Activated CD8-positive, alpha-beta T cell treated with anti-CD3 and anti-CD28 coated beads, Interleukin-2, amount 10 ng/mL, durations not matched to agents 7 days and 5 days (primary cell): ENCODE results near the gene BRINP2. TPM values are rescaled to one million over a fixed set of nuclear protein-coding genes. Genes with fewer than 3 reads are reported as not detected.

Experiments
- ATAC-seq: fragments of 150-1000 bp; cut with Tn5 transposase; one replicate; pipeline ENCODE4 v1.10.0; 2021; ENCODE audit warnings: moderate library complexity
- CTCF ChIA-PET: fragments of 350-600 bp; sonication (Branson Sonifier 250); formaldehyde crosslinking; loops from one replicate; lab custom pipeline; 2021; ENCODE audit warnings: antibody characterized with exemption; lab: Charles Lee
- POLR2A ChIA-PET: fragments of 350-600 bp; sonication (Branson Sonifier 250); formaldehyde crosslinking; loops from one replicate; lab custom pipeline; 2021; ENCODE audit warnings: antibody characterized with exemption; lab: Charles Lee
- DNase-seq: peaks from one replicate; pipeline ENCODE4 v3.0.0-alpha.2; 2020
- H3K27ac Mint-ChIP-seq: one replicate; pipeline ENCODE4 v1.8.0; 2021; ENCODE audit warnings: mild to moderate bottlenecking, mixed read lengths
- H3K27me3 Mint-ChIP-seq: one replicate; pipeline ENCODE4 v1.8.0; 2021; ENCODE audit warnings: low read depth, mixed read lengths
- H3K36me3 Mint-ChIP-seq: one replicate; pipeline ENCODE4 v1.8.0; 2021; ENCODE audit warnings: low read depth, mixed read lengths
- H3K4me1 Mint-ChIP-seq: one replicate; pipeline ENCODE4 v1.8.0; 2021; ENCODE audit warnings: low read depth, mixed read lengths
- H3K4me3 Mint-ChIP-seq: one replicate; pipeline ENCODE4 v1.8.0; 2021; ENCODE audit warnings: mild to moderate bottlenecking, mixed read lengths
- H3K9me3 Mint-ChIP-seq: one replicate; pipeline ENCODE4 v1.8.0; 2022; ENCODE audit warnings: mixed read lengths; ENCODE audit not compliant: insufficient read depth
- total RNA-seq, 2 experiments: library from RNA; stranded (reverse); gene quantifications; one replicate each; pipeline ENCODE4 v1.2.3, GENCODE V29; 2021

The BRINP2 gene
- total RNA-seq, 2 experiments from 2014 or later = not detected

DNA sequence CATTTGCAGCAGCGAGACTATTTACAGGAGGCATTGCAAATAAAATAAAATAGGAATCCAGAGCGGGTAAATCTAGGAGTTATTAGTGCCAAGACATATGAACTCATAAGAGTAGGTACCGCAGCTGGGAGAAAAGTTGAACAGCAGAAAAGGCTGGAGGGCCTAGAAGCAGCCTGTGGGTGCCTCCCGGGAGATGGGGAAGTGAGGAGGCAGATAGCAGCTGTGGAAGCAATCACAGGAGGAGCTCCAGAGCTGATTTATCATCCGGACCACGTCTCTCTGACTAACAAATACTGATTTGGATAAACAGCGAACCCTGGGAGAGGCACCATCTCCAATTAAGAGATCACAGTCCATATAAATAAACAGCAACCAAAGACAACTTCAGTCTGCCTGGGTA is 64.6 kb downstream of the BRINP2 start:
- Mint-ChIP-seq H3K27ac (no peak overlapping the region), H3K4me3 (no peak overlapping the region), H3K36me3 (no peaks in the 10 kb centered on the region), H3K4me1 (no peaks in the 10 kb centered on the region), H3K9me3 (no peaks in the 10 kb centered on the region), H3K27me3 (no peaks in the 10 kb centered on the region)
- ChIA-PET POLR2A (no interaction called here), CTCF (no interaction called here)
- ATAC-seq (no peak), DNase-seq (no peak)

DNA sequence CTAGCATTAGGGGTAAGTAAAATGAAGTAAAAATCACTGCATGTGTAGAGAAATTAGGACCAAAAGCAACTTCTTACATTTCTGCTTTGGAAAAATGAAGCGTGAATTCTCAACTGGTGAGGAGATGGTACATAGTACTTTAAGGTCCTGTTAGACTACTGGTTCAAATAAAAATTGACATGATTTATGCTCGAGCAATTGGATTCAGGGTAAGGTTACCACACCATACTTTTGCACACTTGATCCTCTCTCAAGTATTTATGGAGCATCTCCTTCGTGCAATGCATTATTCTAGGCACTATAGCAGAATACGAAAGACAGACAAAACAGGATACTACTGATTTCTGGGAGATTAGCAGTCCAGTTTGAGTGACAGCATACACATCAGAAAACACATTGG is 66.2 kb downstream of the BRINP2 start:
- H3K4me1 Mint-ChIP-seq = no peaks in the 10 kb centered on the region
- CTCF ChIA-PET = no interaction called here
- H3K36me3 Mint-ChIP-seq = no peaks in the 10 kb centered on the region
- H3K4me3 Mint-ChIP-seq = no peak overlapping the region
- no peak for DNase-seq
- ATAC-seq = no peak
- no peak overlapping the region for H3K27ac Mint-ChIP-seq
- H3K9me3 Mint-ChIP-seq = no peaks in the 10 kb centered on the region
- H3K27me3 Mint-ChIP-seq = no peaks in the 10 kb centered on the region
- POLR2A ChIA-PET = no interaction called here

DNA sequence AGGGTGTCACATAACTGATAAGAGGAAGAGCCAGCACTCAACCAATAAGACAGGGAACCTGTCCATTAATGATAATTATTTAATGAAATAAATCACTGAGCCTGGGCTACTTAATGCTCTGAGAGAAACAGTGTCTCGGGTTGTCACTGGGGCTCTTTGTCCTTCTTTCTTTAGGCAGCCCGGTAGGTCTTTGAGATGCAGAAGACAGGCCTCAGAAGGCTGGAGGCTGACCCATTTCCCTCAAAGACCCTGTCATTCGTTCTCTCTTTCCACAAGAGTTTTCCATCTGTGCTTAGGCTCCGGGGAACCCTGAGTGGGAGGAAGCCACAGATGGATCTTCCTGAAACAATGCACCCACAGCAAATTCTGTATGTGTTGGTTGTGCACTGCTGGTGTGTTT is 68.2 kb downstream of the BRINP2 start:
- DNase-seq = no peak
- no peaks in the 10 kb centered on the region for H3K4me1 Mint-ChIP-seq
- CTCF ChIA-PET = no interaction called here
- no peaks in the 10 kb centered on the region for H3K9me3 Mint-ChIP-seq
- no peak overlapping the region for H3K27ac Mint-ChIP-seq
- no peak overlapping the region for H3K4me3 Mint-ChIP-seq
- H3K27me3 Mint-ChIP-seq = no peaks in the 10 kb centered on the region
- no peaks in the 10 kb centered on the region for H3K36me3 Mint-ChIP-seq
- POLR2A ChIA-PET = no interaction called here
- no peak for ATAC-seq

DNA sequence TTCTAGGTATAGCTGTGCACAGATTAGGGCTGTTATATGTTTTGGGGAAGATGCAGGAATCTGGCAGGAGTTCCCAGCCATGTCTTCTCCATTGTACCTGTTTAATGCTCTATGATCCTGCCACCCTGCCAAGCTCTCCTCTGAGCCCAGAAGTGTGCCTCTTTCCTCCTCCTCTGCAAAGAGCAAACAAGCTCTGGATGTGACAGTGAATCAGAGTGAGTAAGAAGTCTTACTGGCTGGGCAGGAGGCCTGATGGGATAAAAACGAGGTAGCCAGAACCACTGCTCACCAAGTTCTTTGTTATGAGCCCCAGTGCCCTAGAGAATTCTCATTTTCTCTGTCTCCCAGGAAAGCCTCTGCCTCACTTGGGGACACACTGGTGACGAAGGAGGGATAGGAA is 69.0 kb downstream of the BRINP2 start:
- no peaks in the 10 kb centered on the region for H3K36me3 Mint-ChIP-seq
- POLR2A ChIA-PET = no interaction called here
- H3K27ac Mint-ChIP-seq = no peak overlapping the region
- CTCF ChIA-PET = no interaction called here
- ATAC-seq (no peak), DNase-seq (no peak)
- no peaks in the 10 kb centered on the region for H3K27me3 Mint-ChIP-seq
- H3K9me3 Mint-ChIP-seq = no peaks in the 10 kb centered on the region
- H3K4me1 Mint-ChIP-seq = no peaks in the 10 kb centered on the region
- no peak overlapping the region for H3K4me3 Mint-ChIP-seq

DNA sequence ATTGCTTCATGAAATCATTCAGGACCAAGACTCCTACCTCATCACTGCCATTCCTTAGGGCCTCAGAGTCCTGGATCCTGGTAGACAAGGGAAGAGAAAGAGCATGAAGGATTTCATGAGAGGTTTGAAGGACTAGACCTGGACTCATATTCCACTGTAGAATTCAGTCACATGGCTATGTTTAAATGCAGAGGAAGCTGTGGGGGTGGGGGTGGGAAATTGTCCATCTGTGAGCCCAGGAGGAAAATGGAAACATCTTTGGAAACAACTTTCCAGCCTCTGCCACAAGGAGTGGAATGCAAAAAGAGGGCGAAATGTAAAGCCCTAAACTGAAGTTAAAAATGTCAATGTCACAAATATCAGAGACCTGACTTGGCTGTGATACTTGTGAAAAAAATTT is 73.0 kb downstream of the BRINP2 start:
- H3K4me3 Mint-ChIP-seq = no peak overlapping the region
- no peaks in the 10 kb centered on the region for H3K9me3 Mint-ChIP-seq
- CTCF ChIA-PET = no interaction called here
- H3K27me3 Mint-ChIP-seq = no peaks in the 10 kb centered on the region
- DNase-seq (no peak), ATAC-seq (no peak)
- no peak overlapping the region for H3K27ac Mint-ChIP-seq
- POLR2A ChIA-PET = no interaction called here
- H3K4me1 Mint-ChIP-seq = no peaks in the 10 kb centered on the region
- H3K36me3 Mint-ChIP-seq = no peaks in the 10 kb centered on the region

DNA sequence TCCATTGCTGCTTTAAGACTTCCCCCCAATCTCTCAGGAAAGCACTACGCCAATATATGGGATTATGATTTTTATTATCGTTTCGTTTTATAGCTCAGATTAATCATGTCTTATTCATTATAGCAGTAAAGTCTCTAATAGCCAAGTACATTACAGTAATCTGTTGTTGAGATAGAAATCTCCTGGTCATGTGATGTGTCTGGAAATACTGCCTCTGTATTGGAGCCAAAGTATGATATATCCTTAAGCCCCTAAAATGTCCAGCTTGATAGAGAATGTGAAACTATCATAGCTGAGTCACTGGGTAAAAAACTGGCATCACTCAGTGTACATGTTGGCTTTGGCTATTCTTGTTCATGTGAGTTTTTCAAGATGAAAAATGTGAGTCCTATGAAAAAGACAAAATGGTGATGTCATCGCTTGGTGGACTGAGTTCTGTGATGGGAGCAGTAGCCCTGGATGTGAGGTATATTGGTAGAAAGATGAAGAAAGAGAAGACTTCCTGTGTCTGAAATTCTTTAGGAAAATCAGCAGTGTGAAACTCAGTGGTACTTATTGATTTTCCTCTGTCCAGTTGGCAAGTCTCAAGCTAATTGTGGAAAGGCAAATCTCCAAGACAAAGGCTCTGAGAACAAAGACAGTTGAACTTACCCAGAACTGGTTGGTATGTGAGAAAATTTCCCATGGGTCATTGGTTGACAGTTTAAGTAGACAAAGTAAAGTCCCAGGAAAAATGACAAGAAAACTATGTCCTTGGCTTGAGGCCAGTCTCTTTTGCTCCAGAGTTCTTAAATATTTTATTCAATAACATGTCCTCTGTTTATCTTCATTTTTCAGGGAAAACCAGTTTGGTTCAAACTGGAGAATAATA is 76.2 kb downstream of the BRINP2 start:
- Mint-ChIP-seq H3K4me1 (no peaks in the 10 kb centered on the region), H3K27me3 (no peaks in the 10 kb centered on the region), H3K9me3 (no peaks in the 10 kb centered on the region), H3K27ac (no peak overlapping the region), H3K36me3 (no peaks in the 10 kb centered on the region), H3K4me3 (no peak overlapping the region)
- ATAC-seq (no peak), DNase-seq (no peak)
- CTCF ChIA-PET = interaction anchor here (1.2 kb wide), 1 partner anchor 8 kb away, joined by 3 read pairs; no protein-coding TSS in a partner anchor
- POLR2A ChIA-PET = no interaction called here

DNA sequence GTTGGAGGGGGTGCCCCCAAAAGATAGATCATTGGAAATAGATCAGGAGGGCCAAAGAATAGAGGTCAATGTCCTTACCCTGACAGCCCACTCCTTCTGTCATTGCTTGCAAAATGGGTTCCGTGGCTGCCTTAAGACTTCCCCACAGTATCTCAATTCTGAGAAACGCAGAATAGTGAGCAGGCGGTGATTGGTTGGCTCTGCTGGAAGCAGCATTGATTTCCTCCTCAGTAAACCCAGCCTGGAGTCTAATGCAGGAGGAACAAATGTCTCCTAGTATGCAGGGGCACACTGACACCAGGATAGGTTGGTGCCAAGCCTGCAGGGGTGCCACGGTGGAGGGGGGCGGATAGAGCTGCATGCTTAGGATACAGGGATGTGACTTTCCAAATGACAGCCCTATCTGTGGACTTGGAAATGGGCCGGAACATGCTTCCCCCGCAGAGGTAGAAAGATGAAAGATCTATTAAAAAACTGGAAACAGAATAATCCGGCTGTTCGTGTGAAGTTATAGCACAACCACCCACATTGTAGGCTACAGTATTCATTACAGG is 76.9 kb downstream of the BRINP2 start:
- no peak overlapping the region for H3K27ac Mint-ChIP-seq
- ATAC-seq (no peak), DNase-seq (no peak)
- no peaks in the 10 kb centered on the region for H3K27me3 Mint-ChIP-seq
- no peaks in the 10 kb centered on the region for H3K4me1 Mint-ChIP-seq
- CTCF ChIA-PET = no interaction called here
- no peaks in the 10 kb centered on the region for H3K9me3 Mint-ChIP-seq
- H3K4me3 Mint-ChIP-seq = no peak overlapping the region
- POLR2A ChIA-PET = no interaction called here
- H3K36me3 Mint-ChIP-seq = no peaks in the 10 kb centered on the region

DNA sequence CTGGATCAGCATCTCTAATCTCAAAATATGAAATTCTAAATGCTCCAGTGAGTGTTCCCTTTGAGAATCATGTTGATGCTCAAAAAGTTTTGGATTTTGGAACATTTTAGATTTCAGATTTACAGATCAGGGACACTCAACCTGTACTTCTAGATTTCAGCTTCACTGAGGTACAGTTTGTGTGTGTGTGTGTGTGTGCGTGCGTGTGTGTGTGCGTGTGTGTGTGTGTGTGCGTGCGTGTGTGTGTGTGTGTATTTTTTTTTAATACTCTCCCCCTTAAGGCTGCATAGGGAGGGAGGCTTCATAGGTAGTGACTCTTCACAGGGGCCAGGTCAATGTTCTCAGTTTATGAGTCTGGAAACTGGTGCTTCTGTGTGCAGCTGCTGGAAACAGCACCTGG is 77.5 kb downstream of the BRINP2 start:
- Mint-ChIP-seq H3K27ac (no peak overlapping the region), H3K36me3 (no peaks in the 10 kb centered on the region), H3K4me1 (no peaks in the 10 kb centered on the region), H3K27me3 (no peaks in the 10 kb centered on the region), H3K9me3 (no peaks in the 10 kb centered on the region), H3K4me3 (no peak overlapping the region)
- ChIA-PET POLR2A (no interaction called here), CTCF (no interaction called here)
- ATAC-seq (no peak), DNase-seq (no peak)

DNA sequence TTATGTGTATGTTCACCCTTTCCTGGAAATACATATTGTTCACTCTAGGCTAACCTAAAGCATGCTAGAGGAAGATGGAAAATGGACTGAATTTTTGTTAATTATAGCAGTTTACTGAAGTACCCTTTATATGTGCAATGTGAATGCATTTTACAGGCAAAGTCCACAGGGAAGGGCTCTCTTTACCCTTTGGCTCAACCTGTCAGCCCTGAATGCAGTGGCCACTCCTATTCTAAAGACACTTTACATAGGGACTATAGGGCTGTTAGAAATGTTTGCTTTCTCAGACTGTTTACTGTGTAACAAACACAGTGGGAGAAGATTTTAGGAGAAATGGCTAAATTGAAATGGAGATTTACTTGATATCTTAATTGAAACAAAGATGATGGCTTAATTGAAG is 78.5 kb downstream of the BRINP2 start:
- no peak overlapping the region for H3K4me3 Mint-ChIP-seq
- no peaks in the 10 kb centered on the region for H3K9me3 Mint-ChIP-seq
- H3K27ac Mint-ChIP-seq = no peak overlapping the region
- ATAC-seq = no peak
- H3K27me3 Mint-ChIP-seq = no peaks in the 10 kb centered on the region
- no peaks in the 10 kb centered on the region for H3K4me1 Mint-ChIP-seq
- DNase-seq = no peak
- POLR2A ChIA-PET = no interaction called here
- CTCF ChIA-PET = no interaction called here
- no peaks in the 10 kb centered on the region for H3K36me3 Mint-ChIP-seq

DNA sequence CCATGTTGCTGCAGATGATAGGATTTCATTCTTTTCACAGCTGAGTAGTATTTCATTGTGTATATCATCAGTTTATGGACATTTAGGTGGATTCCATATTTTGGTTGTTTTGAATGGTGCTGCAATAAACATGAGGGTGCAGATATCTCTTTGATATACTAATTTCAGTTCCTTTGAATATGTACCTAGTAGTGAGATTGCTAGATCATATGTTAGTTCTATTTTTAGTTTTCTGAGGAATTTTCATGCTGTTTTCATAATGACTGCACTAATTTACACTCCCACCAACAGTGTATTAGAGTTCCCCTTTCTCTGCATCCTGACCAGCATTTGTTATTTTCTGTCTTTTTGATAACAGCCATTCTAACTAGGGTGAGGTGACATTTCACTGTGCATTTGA is 82.1 kb downstream of the BRINP2 start:
- Mint-ChIP-seq H3K4me1 (no peaks in the 10 kb centered on the region), H3K4me3 (no peak overlapping the region), H3K36me3 (no peaks in the 10 kb centered on the region), H3K9me3 (no peaks in the 10 kb centered on the region), H3K27me3 (no peaks in the 10 kb centered on the region), H3K27ac (no peak overlapping the region)
- ATAC-seq (no peak), DNase-seq (no peak)
- ChIA-PET CTCF (no interaction called here), POLR2A (no interaction called here)

DNA sequence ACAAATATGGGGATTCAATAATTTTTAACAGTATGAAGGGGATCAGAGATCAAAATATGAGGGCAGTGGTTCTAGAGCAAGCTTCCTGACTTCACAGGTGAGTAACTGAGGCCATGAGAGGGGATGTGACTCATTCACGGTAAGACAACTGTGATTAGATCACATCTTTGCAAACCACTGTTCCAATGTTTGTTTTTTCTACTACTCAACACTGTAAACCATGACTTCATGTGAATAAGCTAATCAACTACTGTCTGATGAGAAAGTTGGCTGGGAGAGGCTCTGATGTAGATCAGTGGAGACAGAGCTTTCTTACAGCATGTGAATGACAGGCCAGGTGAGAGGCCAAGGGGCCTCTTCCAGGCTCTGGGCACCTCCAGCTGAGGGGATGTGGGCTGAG is 84.7 kb downstream of the BRINP2 start:
- no peak for ATAC-seq
- Mint-ChIP-seq H3K9me3 (no peaks in the 10 kb centered on the region), H3K27ac (no peak overlapping the region), H3K36me3 (no peaks in the 10 kb centered on the region), H3K4me3 (no peak overlapping the region), H3K27me3 (no peaks in the 10 kb centered on the region), H3K4me1 (no peaks in the 10 kb centered on the region)
- POLR2A ChIA-PET = no interaction called here
- DNase-seq = no peak
- CTCF ChIA-PET = interaction anchor here (1.2 kb wide), 1 partner anchor 9 kb away, joined by 3 read pairs; no protein-coding TSS in a partner anchor

DNA sequence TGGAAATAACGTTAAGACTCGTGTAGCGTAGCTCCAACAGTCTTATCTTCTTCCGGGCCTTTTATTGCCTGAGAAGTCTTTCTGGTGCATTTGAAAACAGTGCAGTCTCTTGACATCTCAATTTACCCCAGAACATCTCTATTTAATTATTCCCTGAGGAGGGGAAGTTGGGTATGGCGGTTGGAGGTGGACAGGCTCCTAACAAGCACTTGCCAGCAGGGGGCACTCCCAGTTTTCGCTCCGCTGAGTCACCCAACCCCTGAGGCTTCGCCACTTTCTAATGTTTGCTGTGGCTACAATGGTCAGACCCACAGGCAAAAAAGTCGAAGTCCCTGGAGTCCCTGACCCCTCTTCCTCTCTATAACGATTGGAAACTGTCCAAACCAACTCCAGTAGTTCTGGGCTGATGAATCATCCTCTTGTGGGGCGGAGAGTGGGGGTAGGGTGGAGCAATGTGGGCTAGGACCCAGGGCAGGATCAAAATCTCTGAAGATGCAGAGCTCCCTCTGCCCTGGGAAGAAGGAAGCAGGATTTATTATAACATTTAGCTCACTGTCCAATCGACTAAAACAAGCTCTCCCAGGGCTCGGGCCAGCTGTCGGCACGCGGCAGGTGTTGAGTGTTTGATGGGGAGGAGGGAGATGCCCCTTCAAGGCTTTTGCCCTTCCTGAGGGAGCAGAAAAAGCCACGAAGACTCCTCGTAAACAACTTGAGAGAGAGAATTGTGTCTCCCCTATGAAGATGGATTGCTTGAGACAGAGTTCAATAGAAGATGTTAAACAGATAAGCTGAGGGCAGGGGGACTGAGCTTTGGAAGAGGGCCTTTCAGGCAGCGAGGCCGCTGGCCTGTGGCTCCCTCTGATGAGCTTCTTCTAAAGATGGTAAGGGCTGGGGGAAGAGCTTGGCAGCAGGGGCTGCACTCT is 85.7 kb downstream of the BRINP2 start:
- H3K27me3 Mint-ChIP-seq = no peaks in the 10 kb centered on the region
- no peak overlapping the region for H3K4me3 Mint-ChIP-seq
- no peaks in the 10 kb centered on the region for H3K36me3 Mint-ChIP-seq
- ChIA-PET CTCF (no interaction called here), POLR2A (no interaction called here)
- H3K27ac Mint-ChIP-seq = no peak overlapping the region
- DNase-seq (no peak), ATAC-seq (no peak)
- H3K9me3 Mint-ChIP-seq = no peaks in the 10 kb centered on the region
- H3K4me1 Mint-ChIP-seq = no peaks in the 10 kb centered on the region
